Measurements from ENCODE around the gene THSD4. TPM values are rescaled to one million over a fixed set of nuclear protein-coding genes. Genes with fewer than 3 reads are reported as not detected.
A peak's percentile ranks its signal among the peaks of the same experiment; 100 is the strongest.

Gene THSD4
- polyA plus RNA-seq, 1 donor (not counting 4 experiments of a cell fraction or from before 2014, with no cell fraction given): 24.5 TPM

- Histone ChIP-seq H3K27me3 (ENCODE audit: control insufficient read depth, extremely low read depth, insufficient read depth, low read length) (no peaks in the 10 kb centered on the region), H3K4me2 (ENCODE audit: control insufficient read depth, extremely low read depth, insufficient read depth, low read depth, low read length) (no peak overlapping the region), H4K20me1 (ENCODE audit: control insufficient read depth, extremely low read depth, insufficient read depth, low read length) (no peaks in the 10 kb centered on the region), H3K4me1 (ENCODE audit: control insufficient read depth, extremely low read depth, insufficient read depth, low read length) (peaks cover 7% of the 10 kb centered on the region), H3K27ac (ENCODE audit: control insufficient read depth, insufficient read depth, low read length) (no peak overlapping the region), H3K4me3 (ENCODE audit: control insufficient read depth in 2 of 3, extremely low read depth in 1 of 3, insufficient read depth in 2 of 3, low read depth in 1 of 3, low read length in 3 of 3) (no peak overlapping the region), H3K36me3 (ENCODE audit: control insufficient read depth in 2 of 2, extremely low read depth in 1 of 2, insufficient read depth in 2 of 2, low read length in 2 of 2) (no peaks in the 10 kb centered on the region), H3K9me3 (ENCODE audit: control insufficient read depth, low read depth, low read length) (no peaks in the 10 kb centered on the region), H3K9ac (ENCODE audit: control insufficient read depth, extremely low read depth, insufficient read depth, low read length) (no peak overlapping the region), H3K79me2 (ENCODE audit: control insufficient read depth, insufficient read depth, low read length) (peaks cover 2% of the 10 kb centered on the region), H3K9me1 (ENCODE audit: control insufficient read depth, extremely low read depth, insufficient read depth, low read length) (no peaks in the 10 kb centered on the region), H2AFZ (ENCODE audit: control insufficient read depth, low read length) (no peak overlapping the region)
- no peak for DNase-seq (ENCODE audit: low read depth, low spot score)
- FAIRE-seq: peak; percentile 86
- dilution Hi-C loops (cut with MboI; ENCODE audit: extremely low pct_ligation_motif_present, low sequenced_read_pairs): no loop called here
- TF ChIP-seq EZH2 (IDR thresholded peaks at IDR 0.05; ENCODE audit: low read length): no peak
- TF ChIP-seq, protein P1, sequence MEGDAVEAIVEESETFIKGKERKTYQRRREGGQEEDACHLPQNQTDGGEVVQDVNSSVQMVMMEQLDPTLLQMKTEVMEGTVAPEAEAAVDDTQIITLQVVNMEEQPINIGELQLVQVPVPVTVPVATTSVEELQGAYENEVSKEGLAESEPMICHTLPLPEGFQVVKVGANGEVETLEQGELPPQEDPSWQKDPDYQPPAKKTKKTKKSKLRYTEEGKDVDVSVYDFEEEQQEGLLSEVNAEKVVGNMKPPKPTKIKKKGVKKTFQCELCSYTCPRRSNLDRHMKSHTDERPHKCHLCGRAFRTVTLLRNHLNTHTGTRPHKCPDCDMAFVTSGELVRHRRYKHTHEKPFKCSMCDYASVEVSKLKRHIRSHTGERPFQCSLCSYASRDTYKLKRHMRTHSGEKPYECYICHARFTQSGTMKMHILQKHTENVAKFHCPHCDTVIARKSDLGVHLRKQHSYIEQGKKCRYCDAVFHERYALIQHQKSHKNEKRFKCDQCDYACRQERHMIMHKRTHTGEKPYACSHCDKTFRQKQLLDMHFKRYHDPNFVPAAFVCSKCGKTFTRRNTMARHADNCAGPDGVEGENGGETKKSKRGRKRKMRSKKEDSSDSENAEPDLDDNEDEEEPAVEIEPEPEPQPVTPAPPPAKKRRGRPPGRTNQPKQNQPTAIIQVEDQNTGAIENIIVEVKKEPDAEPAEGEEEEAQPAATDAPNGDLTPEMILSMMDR (optimal IDR thresholded peaks at IDR 0.05 in 1 of 3, IDR thresholded peaks at IDR 0.05 in 1 of 3, conservative IDR thresholded peaks at IDR 0.05 in 1 of 3; ENCODE audit: extremely low read depth in 1 of 3, insufficient read depth in 2 of 3, low read length in 3 of 3): no peak
These were observed 473.5 kb downstream of the THSD4 start for GRCh38 chr15:71588746-71589145.

GRCh38 chr15:71591057-71591456 lies 475.8 kb downstream of the THSD4 start:
- no peak overlapping the region for H2AFZ ChIP-seq (ENCODE audit: control insufficient read depth, low read length)
- peaks cover 7% of the 10 kb centered on the region for H3K4me1 ChIP-seq (ENCODE audit: control insufficient read depth, extremely low read depth, insufficient read depth, low read length)
- dilution Hi-C loops (cut with MboI; ENCODE audit: extremely low pct_ligation_motif_present, low sequenced_read_pairs): no loop called here

More at GRCh38 chr15:71591057-71591456, 475.8 kb downstream of the THSD4 start:
- Histone ChIP-seq H3K27ac (ENCODE audit: control insufficient read depth, insufficient read depth, low read length) (no peak overlapping the region), H3K9me1 (ENCODE audit: control insufficient read depth, extremely low read depth, insufficient read depth, low read length) (no peaks in the 10 kb centered on the region), H3K9ac (ENCODE audit: control insufficient read depth, extremely low read depth, insufficient read depth, low read length) (no peak overlapping the region), H3K4me2 (ENCODE audit: control insufficient read depth, extremely low read depth, insufficient read depth, low read depth, low read length) (no peak overlapping the region), H3K79me2 (ENCODE audit: control insufficient read depth, insufficient read depth, low read length) (peaks cover 1% of the 10 kb centered on the region), H3K9me3 (ENCODE audit: control insufficient read depth, low read depth, low read length) (no peaks in the 10 kb centered on the region), H3K27me3 (ENCODE audit: control insufficient read depth, extremely low read depth, insufficient read depth, low read length) (no peaks in the 10 kb centered on the region), H3K4me3 (ENCODE audit: control insufficient read depth in 2 of 3, extremely low read depth in 1 of 3, insufficient read depth in 2 of 3, low read depth in 1 of 3, low read length in 3 of 3) (no peak overlapping the region), H4K20me1 (ENCODE audit: control insufficient read depth, extremely low read depth, insufficient read depth, low read length) (no peaks in the 10 kb centered on the region), H3K36me3 (ENCODE audit: control insufficient read depth in 2 of 2, extremely low read depth in 1 of 2, insufficient read depth in 2 of 2, low read length in 2 of 2) (no peaks in the 10 kb centered on the region)
- TF ChIP-seq, protein P1 (optimal IDR thresholded peaks at IDR 0.05 in 1 of 3, IDR thresholded peaks at IDR 0.05 in 1 of 3, conservative IDR thresholded peaks at IDR 0.05 in 1 of 3; ENCODE audit: extremely low read depth in 1 of 3, insufficient read depth in 2 of 3, low read length in 3 of 3): peak in 1 of 3 experiments; percentile 8
- no peak for TF ChIP-seq EZH2 (IDR thresholded peaks at IDR 0.05; ENCODE audit: low read length)
- FAIRE-seq (no peak), DNase-seq (ENCODE audit: low read depth, low spot score) (no peak)
